ENCODE data around the gene BCKDHB.
"Not testable (repeated sequence)": the region's sequence is repeated elsewhere in the genome, so short reads cannot be mapped to it uniquely, and the experiment has no call there.

BCKDHB gene

GRCh38 chr6:80197986-80198385 is 91.5 kb downstream of the BCKDHB start:
- FAIRE-seq (no peak), DNase-seq (ENCODE audit: insufficient read length, low spot score) (no peak)

- DNase-seq (ENCODE audit: insufficient read length, low spot score) (no peak), FAIRE-seq (no peak)
These were observed 96.8 kb downstream of the BCKDHB start for GRCh38 chr6:80203283-80203682.

- FAIRE-seq (no peak), DNase-seq (ENCODE audit: insufficient read length, low spot score) (no peak)
These were observed 98.9 kb downstream of the BCKDHB start for GRCh38 chr6:80205404-80205803.

- FAIRE-seq, result no peak
- DNase-seq (ENCODE audit: insufficient read length, low spot score), result no peak
These were observed 100.3 kb downstream of the BCKDHB start for GRCh38 chr6:80206758-80207157.

DNA sequence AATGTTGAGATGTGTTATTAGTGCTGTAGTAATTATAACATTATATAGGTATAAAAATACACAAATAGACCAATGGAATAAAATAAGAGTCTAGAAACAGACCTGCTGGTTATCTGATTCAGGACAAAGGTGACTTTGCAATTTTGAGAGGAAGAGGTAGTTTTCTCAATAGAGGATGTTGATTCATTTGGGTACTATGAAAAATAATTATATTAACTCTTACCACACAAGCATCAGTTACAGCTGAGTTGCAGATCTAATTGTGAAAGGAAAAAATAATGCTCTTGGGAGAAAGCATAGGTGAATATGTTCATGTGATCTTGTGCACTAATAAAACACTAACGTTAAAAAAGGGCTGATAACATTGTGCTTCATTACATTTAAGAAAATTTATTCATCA is 103.0 kb downstream of the BCKDHB start:
- FAIRE-seq (no peak), DNase-seq (ENCODE audit: insufficient read length, low spot score) (no peak)

DNA sequence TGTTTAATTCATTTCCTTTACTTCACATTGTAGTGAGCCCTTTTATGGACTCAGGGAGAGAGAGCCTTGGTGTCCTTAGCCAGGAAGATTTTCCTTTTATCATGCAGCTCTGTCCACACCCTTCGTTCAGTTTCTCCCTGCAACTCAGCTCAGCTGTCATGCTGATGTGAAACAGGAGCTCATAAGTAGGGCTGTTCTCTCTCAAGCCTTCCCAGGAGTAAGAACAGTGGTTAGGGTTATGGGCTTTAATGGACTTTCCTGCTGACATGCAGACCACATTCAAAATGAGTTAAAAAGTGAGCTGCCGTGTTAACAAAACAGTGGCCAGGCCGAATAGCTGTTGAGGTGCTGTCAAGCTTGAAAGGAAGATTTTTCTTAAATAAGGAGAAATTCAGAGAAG is 104.1 kb downstream of the BCKDHB start:
- no peak for FAIRE-seq
- DNase-seq (ENCODE audit: insufficient read length, low spot score), result no peak

GRCh38 chr6:80211286-80211685 is 104.8 kb downstream of the BCKDHB start:
- DNase-seq (ENCODE audit: insufficient read length, low spot score) (no peak), FAIRE-seq (no peak)

GRCh38 chr6:80211890-80212289 is 105.4 kb downstream of the BCKDHB start:
- not testable (repeated sequence) for FAIRE-seq; DNase-seq (ENCODE audit: insufficient read length, low spot score)

DNA sequence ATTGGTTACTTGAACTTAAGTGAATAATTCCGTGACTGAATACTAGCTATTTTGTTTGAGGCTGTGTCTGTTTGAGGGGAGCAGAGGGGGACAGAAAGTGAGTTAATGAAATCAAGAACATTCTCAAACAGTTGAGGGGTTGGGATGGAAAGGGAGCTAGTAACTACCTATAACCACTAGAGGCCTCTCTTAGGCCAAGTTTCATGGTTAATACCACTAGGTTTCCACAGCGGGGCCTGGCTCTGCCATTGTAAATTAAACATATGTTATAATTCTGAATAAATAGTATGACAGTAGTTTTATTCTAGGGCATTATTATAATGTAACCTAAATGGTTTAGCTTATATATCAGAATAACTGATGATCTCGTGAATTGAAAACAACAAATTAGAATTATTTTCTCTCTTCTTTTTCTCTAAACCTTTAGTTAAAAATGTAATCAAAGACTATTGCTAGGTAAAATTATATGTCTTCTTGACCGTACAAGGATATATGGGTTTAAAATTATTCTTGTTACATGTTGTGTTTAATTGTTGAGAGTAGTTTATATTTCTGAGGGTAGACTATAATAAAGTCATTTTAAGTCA is 108.1 kb downstream of the BCKDHB start:
- DNase-seq (ENCODE audit: insufficient read length, low spot score), result peak; percentile 28
- no peak for FAIRE-seq

DNA sequence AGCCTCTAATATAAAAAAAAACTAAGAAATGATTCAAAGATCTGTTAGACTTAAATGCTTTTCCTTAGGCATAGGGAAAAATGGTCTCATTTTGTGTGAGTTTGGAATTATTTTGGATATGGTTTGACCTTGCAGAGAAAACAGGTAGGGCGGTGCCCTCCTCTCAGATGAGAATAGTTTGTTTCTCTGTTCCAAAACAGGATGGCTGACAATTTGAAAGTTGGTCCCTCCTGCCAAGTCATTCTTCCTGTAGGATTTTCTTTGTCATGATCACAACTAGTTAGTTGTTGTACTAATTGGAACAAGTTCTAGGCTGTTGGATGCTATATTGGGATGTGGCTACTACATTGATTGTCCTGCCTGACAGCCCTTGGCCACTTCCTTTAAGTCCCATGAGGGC is 108.6 kb downstream of the BCKDHB start:
- FAIRE-seq, result no peak
- no peak for DNase-seq (ENCODE audit: insufficient read length, low spot score)

- FAIRE-seq (peak; percentile 23), DNase-seq (ENCODE audit: insufficient read length, low spot score) (no peak)
These were observed 111.3 kb downstream of the BCKDHB start for GRCh38 chr6:80217794-80218193.

GRCh38 chr6:80223743-80224212 is 117.3 kb downstream of the BCKDHB start:
- no peak for FAIRE-seq
- no peak for DNase-seq (ENCODE audit: insufficient read length, low spot score)

DNA sequence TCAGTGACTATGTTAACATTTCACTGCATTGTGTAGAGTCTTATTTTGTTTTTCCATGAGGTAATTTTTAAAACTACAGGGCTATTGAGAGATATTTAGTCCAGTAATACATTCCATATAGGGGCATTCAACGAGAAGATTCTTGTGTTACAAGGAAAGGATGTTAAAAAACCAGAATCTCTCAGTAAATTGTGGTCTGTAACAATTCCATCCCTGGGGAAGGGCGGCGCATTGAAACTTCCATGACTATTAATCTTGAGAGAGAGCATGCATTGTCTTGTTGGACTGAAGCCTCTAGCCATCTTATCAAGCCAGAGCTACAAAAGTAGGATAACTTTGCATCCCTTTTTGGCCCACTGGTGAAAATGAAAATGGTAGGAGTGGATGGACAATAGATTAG is 119.7 kb downstream of the BCKDHB start:
- FAIRE-seq (no peak), DNase-seq (ENCODE audit: insufficient read length, low spot score) (no peak)

DNA sequence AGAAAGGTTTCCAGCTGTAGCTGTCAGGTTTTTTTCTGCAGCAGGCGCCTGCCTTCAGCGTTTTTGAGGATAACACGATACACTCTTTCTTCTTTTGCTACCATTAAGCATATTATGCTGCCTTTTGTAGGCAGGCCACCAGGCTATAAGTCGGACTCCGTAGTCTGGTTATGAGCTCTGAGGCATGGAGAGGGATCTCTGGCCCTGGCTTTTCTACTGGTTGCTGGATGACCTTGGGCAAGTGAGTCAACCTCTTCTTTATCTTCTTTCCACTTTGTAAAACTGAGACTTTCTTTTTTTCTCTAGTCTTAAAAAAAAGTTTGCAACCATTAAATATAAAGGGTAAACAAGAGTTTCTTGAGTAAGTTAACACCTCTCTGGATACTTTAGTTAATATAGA is 120.2 kb downstream of the BCKDHB start:
- DNase-seq (ENCODE audit: insufficient read length, low spot score), result no peak
- FAIRE-seq, result no peak

DNA sequence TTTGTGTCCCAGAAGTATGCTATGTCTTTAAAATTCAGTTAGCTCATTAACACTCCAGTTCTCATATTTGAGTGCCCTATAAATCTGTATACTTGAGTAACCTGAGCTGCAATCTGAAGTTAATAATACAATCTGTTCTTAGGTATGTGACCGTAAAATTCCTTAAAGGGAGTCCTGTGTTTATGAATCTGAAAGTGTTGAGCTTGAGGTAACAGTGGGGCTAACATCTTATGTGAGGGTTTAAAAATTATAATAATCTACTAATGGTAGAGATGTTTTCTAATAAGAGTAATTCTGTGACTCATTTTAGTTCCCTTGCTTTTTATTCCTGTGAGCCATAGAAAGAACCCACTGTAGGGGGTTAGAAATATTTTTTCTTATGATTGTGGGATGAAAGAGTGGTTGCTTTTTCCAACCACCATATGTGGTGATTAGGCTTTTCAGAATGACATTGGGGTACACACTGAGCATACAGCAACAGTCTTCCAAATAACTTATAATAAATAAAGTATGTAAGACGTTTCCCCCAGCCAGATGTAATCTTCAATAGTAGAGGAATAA is 121.2 kb downstream of the BCKDHB start:
- FAIRE-seq (no peak), DNase-seq (ENCODE audit: insufficient read length, low spot score) (no peak)

DNA sequence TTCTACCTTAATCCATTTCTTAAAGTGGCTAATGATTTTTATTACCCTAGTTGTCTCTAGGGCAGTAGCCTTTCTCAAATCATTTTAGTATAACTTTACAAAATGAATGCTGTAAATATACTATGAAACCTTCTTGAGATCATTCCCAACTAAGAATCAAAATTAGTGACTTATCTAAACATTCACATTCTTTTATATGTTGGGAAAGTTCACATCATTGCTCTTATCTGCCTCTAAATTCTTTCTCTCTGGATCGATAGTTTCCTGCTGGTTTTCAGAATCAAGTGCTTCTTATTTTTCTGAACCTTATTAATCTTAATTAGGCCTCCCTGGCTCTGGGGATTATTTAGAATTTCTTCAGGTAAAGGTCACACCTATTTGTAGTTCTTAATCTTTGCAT is 126.8 kb downstream of the BCKDHB start:
- no peak for DNase-seq (ENCODE audit: insufficient read length, low spot score)
- FAIRE-seq, result no peak

- DNase-seq (ENCODE audit: insufficient read length, low spot score), result no peak
- no peak for FAIRE-seq
These were observed 127.5 kb downstream of the BCKDHB start for GRCh38 chr6:80233958-80234357.

- DNase-seq (ENCODE audit: insufficient read length, low spot score) (no peak), FAIRE-seq (no peak)
These were observed 127.9 kb downstream of the BCKDHB start for GRCh38 chr6:80234401-80234800.

DNA sequence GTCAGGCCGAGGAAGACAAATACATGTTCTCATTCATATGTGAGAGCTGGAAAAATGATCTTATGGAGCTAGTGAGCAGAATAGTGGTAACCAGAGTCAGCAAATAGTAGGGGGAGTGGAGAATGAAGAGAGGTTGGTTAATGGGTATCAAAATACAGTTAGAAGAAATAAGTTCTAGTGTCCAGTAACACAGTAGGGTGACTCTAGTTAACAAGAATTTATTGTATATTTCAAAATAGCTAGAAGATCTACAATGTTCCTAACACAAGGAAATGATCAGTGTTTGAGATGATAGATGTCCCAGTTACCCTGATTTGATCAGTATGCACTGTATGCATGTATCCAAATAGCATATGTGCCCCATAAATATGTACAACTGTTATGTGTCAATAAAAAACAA is 128.4 kb downstream of the BCKDHB start:
- no peak for DNase-seq (ENCODE audit: insufficient read length, low spot score)
- no peak for FAIRE-seq

- DNase-seq (ENCODE audit: insufficient read length, low spot score) (no peak), FAIRE-seq (no peak)
These were observed 129.2 kb downstream of the BCKDHB start for GRCh38 chr6:80235647-80236046.

DNA sequence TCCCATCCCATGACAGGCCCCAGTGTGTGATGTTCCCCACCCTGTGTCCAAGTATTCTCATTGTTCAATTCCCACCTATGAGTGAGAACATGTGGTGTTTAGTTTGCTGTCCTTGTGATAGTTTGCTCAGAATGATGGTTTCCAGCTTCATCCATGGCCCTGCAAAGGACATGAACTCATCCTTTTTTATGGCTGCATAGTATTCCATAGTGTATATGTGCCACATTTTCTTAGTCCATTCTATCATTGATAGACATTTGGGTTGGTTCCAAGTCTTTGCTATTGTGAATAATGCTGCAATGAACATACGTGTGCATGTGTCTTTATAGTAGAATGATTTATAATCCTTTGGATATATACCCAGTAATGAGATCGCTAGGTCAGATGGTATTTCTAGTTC is 132.3 kb downstream of the BCKDHB start:
- FAIRE-seq; DNase-seq (ENCODE audit: insufficient read length, low spot score): not testable (repeated sequence)

- no peak for FAIRE-seq
- no peak for DNase-seq (ENCODE audit: insufficient read length, low spot score)
These were observed 138.6 kb downstream of the BCKDHB start for GRCh38 chr6:80245043-80245442.

- no peak for FAIRE-seq
These were observed 143.4 kb downstream of the BCKDHB start for GRCh38 chr6:80249897-80250296.

More at GRCh38 chr6:80249897-80250296, 143.4 kb downstream of the BCKDHB start:
- no peak for DNase-seq (ENCODE audit: insufficient read length, low spot score)
